Measurements from ENCODE around the gene SHOC2. TPM values are rescaled to one million over a fixed set of nuclear protein-coding genes. Genes with fewer than 3 reads are reported as not detected.
A peak's percentile ranks its signal among the peaks of the same experiment; 100 is the strongest.

Gene SHOC2
- total and polyA plus RNA-seq, 2 of the 13 experiments (the other 11 are each of a cell fraction or from before 2014, with no cell fraction given) = 8.6 to 25.5 TPM

GRCh38 chr10:110918643-110919348 is 608 bp upstream of the SHOC2 start, which contains the start of gene BBIP1 (continued):
- TF ChIP-seq ZNF318 (CRISPR knock-in tag; IDR thresholded peaks at IDR 0.05) (no peak), ZNF766 (CRISPR knock-in tag; IDR thresholded peaks at IDR 0.05; ENCODE audit: borderline replicate concordance) (0 out of 2 replicates have a peak, but pooled peaks have one; percentile 56), ZNF772 (CRISPR knock-in tag; IDR thresholded peaks at IDR 0.05) (peak; percentile 67; the same call in 1 of the 2 replicates), ZNF619 (CRISPR knock-in tag; IDR thresholded peaks at IDR 0.05) (peak; percentile 84; the same call in 1 of the 2 replicates), TFDP1 (CRISPR knock-in tag; IDR thresholded peaks at IDR 0.05; ENCODE audit: borderline replicate concordance) (0 out of 2 replicates have a peak, but pooled peaks have one; percentile 11), ZNF407 (CRISPR knock-in tag; IDR thresholded peaks at IDR 0.05; ENCODE audit: not compliant biosample characterization) (peak; percentile 82), PAWR (CRISPR knock-in tag; IDR thresholded peaks at IDR 0.05; ENCODE audit: borderline replicate concordance) (no peak)
